GM12865 (cell line): ENCODE data around the gene CDKAL1.
"Not testable (repeated sequence)": the region's sequence is repeated elsewhere in the genome, so short reads cannot be mapped to it uniquely, and the experiment has no call there.

Source experiments
- DNase-seq: peaks from one replicate; pipeline ENCODE4 v3.0.0; 2010; ENCODE audit warnings: low read depth
- H3K4me3 ChIP-seq: 2 replicates; pipeline ENCODE4 v1.5.1; 2011; ENCODE audit warnings: mild to moderate bottlenecking, low read depth, low read length, control low read depth
- TF ChIP-seq, protein P1 (sequence below): IDR thresholded peaks from 2 replicates; pipeline ENCODE4 v1.5.1; 2011; ENCODE audit warnings: low read length, control low read depth, low read depth, inconsistent platforms; ENCODE audit not compliant: insufficient read depth; ENCODE audit errors: missing control alignments

The CDKAL1 gene

DNA sequence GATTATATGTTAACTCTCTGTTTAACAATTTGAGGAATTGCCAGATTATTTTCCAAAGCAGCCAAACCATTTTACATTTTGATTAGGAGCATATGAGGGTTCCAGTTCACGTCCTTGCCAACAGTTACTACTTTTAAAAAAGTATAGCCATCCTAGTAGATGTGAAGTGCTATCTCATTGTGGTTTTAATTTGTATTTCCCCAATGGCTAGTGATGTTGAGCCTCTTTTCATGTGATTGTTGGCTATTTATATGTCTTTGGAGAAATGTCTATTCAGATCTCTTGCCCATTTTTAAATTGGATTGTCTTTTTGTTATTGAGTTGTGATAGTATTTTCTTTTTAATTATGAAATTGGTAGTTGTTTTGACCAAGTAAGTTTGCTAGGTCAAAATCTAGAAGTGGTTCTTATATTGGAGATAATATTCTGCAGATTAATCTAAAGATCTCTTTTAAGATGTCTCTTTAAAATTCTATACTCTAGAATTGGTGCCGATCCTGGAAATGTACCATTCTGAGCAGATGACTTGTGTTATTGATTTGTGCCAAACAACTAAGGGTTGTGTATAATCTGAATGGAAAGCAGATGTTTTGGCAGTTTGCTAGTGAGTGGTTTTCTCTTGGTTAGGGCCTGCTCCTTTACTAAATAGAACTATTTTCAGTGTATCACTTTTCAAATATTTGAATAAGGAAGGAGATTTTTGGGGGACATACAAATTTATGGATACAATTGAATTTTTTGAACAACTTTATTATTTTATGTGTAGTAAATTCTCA is 99.5 kb downstream of the CDKAL1 start:
- DNase-seq, result no peak
- H3K4me3 ChIP-seq, result no peak overlapping the region
- TF ChIP-seq, protein P1, sequence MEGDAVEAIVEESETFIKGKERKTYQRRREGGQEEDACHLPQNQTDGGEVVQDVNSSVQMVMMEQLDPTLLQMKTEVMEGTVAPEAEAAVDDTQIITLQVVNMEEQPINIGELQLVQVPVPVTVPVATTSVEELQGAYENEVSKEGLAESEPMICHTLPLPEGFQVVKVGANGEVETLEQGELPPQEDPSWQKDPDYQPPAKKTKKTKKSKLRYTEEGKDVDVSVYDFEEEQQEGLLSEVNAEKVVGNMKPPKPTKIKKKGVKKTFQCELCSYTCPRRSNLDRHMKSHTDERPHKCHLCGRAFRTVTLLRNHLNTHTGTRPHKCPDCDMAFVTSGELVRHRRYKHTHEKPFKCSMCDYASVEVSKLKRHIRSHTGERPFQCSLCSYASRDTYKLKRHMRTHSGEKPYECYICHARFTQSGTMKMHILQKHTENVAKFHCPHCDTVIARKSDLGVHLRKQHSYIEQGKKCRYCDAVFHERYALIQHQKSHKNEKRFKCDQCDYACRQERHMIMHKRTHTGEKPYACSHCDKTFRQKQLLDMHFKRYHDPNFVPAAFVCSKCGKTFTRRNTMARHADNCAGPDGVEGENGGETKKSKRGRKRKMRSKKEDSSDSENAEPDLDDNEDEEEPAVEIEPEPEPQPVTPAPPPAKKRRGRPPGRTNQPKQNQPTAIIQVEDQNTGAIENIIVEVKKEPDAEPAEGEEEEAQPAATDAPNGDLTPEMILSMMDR, result no peak

DNA sequence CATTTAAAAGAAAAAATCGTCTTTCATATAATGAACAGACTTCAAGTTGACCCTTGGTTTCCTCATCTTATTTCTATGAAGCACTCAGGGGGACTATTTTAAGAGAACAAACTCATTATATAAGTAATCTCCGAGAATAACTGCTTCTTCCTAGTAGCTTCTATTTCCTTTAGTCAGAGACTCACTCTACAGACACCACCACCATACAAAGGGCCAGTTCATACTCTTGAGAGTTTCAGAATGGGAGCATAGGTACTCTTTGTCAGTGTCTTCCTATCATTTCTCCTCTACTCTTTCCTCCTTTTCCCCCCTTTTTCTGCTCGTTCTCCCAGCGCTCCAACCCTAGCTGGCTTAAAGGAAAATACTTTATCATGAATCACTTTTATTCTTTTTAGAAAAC is 104.9 kb downstream of the CDKAL1 start:
- no peak overlapping the region for H3K4me3 ChIP-seq
- no peak for DNase-seq
- TF ChIP-seq, protein P1, result no peak

DNA sequence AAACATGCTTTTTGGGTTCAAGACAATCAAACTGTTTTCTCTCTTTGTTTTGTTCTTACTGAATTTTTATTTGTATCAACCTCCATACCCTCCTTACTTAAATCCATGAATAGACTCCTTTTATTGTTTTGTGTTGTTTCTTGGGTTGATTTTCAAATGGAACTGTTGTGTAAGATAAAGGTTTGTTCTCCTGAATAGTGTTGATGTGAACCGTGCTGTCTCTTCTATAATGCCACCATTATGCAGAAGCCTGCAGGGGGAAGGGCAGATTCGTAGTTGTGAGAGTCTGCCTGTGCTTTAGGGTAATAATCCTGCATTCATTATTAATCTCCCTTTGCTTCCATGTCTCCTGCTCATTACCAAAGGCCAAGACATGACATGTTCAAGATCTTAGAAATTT is 105.9 kb downstream of the CDKAL1 start:
- no peak for DNase-seq
- H3K4me3 ChIP-seq, result no peak overlapping the region
- TF ChIP-seq, protein P1, result no peak

DNA sequence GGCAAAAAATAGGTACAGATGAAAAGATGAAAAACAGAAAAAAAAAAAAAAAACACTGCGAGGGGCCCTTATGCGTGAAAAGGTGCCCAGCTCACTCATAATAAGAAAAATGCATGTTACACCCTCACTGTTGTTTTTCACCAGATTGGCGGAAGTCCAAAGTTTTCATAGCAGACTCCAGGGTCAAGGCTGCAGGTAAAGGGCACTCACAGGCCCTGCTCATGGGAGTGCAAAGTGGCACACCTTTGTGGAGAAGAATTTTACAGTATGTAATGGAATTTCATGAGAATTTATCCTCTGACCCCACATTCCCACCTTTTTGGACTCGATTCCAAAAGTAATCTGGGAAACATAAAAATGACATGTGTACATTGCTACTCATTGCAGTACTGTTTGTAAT is 108.2 kb downstream of the CDKAL1 start:
- TF ChIP-seq, protein P1, result no peak
- DNase-seq, result no peak
- no peak overlapping the region for H3K4me3 ChIP-seq

DNA sequence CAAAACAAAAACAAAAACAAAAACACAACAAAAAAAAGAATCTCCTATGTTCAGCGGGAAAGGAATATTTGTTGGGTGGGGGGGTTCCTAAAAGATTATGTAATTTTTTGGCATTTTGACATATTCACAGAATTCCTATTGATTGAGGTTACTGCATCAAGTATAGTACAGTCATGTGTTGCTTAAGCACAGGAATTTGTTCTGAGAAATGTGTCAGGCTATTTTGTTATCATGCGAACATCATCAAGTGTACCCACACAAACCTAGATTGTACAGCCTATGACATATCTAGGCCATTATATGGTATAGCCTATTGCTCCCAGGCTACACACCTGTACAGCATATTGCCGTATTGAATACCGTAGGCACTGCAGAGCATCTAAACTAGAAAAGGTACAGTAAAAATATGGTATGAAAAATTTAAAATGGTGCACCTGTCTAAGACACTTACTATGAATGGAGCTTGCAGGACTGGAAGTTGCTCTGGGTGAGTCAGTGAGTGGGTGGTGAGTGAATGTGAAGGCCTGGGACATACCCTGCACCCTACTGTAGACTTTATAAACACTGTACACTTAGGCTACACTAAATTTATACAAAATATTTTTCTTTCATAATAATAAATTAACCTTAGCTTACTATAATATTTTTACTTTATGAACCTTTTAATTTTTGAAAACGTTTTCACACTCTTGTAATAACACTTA is 110.6 kb downstream of the CDKAL1 start:
- TF ChIP-seq, protein P1, result no peak
- no peak overlapping the region for H3K4me3 ChIP-seq
- no peak for DNase-seq

DNA sequence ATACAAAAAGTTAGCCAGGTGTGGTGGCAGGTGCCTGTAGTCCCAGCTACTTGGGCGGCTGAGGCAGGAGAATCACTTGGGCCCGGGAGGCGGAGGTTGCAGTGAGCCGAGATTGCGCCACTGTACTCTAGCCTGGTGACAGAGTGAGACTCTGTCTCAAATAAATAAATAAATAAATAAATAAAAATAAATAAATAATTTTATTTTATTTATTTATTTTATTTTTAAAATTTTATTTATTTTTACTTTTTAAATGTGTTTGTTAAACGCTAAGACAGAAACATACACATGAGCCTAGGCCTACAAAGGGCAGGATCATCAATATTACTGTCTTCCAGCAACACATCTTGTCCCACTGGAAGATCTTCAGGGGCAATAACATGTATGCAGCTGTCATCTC is 111.3 kb downstream of the CDKAL1 start:
- DNase-seq, H3K4me3 ChIP-seq: not testable (repeated sequence)

DNA sequence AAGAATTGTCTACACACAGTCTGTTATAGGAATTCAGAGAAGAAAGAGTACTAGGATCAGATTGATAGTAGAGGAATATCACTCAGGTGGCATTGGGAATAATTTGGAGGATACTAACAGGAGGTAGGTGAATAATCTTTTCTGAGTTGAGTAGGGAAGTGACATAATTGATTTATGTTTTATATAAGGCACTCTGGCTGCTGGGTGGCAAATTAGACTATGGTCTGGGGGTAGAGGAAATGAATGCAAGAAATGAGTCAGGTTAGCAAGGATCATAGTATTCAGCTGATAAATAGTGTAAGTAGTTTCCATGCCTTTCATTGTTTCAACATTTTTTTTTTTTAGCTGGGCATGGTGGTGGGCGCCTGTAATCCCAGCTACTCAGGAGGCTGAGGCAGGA is 113.3 kb downstream of the CDKAL1 start:
- TF ChIP-seq, protein P1, result no peak
- H3K4me3 ChIP-seq, result no peak overlapping the region
- no peak for DNase-seq

DNA sequence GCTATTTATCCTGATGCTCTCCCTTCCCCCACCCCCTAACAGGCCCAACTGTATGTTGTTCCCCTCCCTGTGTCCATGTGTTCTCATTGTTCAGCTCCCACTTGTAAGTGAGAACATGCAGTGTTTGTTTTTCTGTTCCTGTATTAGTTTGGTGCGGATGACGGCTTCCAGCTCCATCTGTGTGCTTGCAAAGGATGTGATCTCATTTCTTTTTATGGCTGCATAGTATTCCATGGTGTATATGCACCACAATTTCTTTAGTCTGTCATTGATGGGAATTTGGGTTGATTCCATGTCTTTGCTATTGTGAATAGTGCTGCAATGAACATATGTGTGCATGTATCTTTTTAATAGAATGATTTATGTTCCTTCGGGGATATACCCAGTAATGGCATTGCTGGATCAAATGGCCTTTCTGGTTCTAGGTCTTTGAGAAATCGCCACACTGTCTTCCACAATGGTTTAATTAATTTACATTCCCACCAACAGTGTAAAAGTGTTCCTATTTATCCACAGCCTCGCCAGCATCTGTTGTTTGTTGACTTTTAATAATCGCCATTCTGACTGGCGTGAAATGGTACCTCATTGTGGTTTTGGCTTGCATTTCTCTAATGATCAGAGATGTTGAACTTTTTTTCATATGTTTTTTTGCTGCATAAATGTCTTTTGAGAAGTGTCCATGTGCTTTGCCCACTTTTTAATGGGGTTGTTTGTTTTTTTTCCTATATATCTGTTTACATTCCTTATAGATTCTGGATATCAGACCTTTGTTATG is 115.6 kb downstream of the CDKAL1 start:
- DNase-seq, H3K4me3 ChIP-seq: not testable (repeated sequence)
